Neuronal stem cell (in vitro differentiated cells): Measurements from ENCODE around the gene SYNE2.

ENCODE experiments used
- DNase-seq: peaks from one replicate; pipeline ENCODE4 v3.0.0-alpha.2; 2013; ENCODE audit warnings: low spot score
- H2AFZ ChIP-seq: one replicate; pipeline ENCODE4 v1.6.1; 2013; ENCODE audit warnings: mild to moderate bottlenecking, low read length, inconsistent platforms
- H2AK5ac ChIP-seq: 2 replicates; pipeline ENCODE4 v1.6.1; 2013; ENCODE audit warnings: low read depth, mild to moderate bottlenecking, inconsistent platforms, low read length, moderate library complexity, mixed read lengths
- H2BK120ac ChIP-seq: 2 replicates; pipeline ENCODE4 v1.6.1; 2013; ENCODE audit warnings: low read depth, mild to moderate bottlenecking, inconsistent platforms, low read length, moderate library complexity, mixed read lengths
- H2BK12ac ChIP-seq: one replicate; pipeline ENCODE4 v1.6.1; 2013; ENCODE audit warnings: low read length, inconsistent platforms
- H2BK15ac ChIP-seq: 2 replicates; pipeline ENCODE4 v1.6.1; 2013; ENCODE audit warnings: mild to moderate bottlenecking, low read length, inconsistent platforms, mixed read lengths
- H2BK5ac ChIP-seq: one replicate; pipeline ENCODE4 v1.6.1; 2013; ENCODE audit warnings: inconsistent platforms, mild to moderate bottlenecking, low read length, moderate library complexity
- H3K14ac ChIP-seq: one replicate; pipeline ENCODE4 v1.6.1; 2013; ENCODE audit warnings: low read length, inconsistent platforms
- H3K18ac ChIP-seq: 2 replicates; pipeline ENCODE4 v1.6.1; 2013; ENCODE audit warnings: low read length, inconsistent platforms
- H3K23ac ChIP-seq: 2 replicates; pipeline ENCODE4 v1.6.1; 2013; ENCODE audit warnings: low read depth, mild to moderate bottlenecking, mixed read lengths, low read length, inconsistent platforms; ENCODE audit not compliant: poor library complexity
- H3K27ac ChIP-seq: replicated peaks from 3 replicates; pipeline ENCODE4 v1.5.1; 2013; ENCODE audit warnings: low read length, inconsistent platforms
- H3K27me3 ChIP-seq, 3 experiments: 2 replicates each; pipeline ENCODE4 v1.6.1; 2013; ENCODE audit warnings: low read length in 3 of 3, mild to moderate bottlenecking in 2 of 3, inconsistent platforms in 1 of 3, low read depth in 1 of 3, mixed read lengths in 1 of 3, moderate library complexity in 1 of 3; ENCODE audit not compliant: control insufficient read depth in 3 of 3, insufficient read depth in 3 of 3
- H3K36me3 ChIP-seq, 2 donors: replicated peaks in 1 of 2; 2 replicates each; pipeline ENCODE4 v1.6.1; 2013; ENCODE audit warnings: low read length in 2 of 2; ENCODE audit not compliant: control insufficient read depth in 2 of 2, insufficient read depth in 2 of 2
- H3K4ac ChIP-seq: 2 replicates; pipeline ENCODE4 v1.6.1; 2013; ENCODE audit warnings: inconsistent platforms, mild to moderate bottlenecking, low read length, moderate library complexity
- H3K4me1 ChIP-seq, 2 donors: 1 replicate in 1 of 2; 2 replicates in 1 of 2; pipeline ENCODE4 v1.6.1; 2013; ENCODE audit warnings: low read length in 2 of 2, low read depth in 1 of 2; ENCODE audit not compliant: control insufficient read depth in 2 of 2, insufficient read depth in 1 of 2
- H3K4me2 ChIP-seq: one replicate; pipeline ENCODE4 v1.6.1; 2013; ENCODE audit warnings: mild to moderate bottlenecking, low read length, inconsistent platforms; ENCODE audit not compliant: insufficient read depth, poor library complexity, severe bottlenecking
- H3K4me3 ChIP-seq, 2 donors: 2 replicates each; pipeline ENCODE4 v1.5.1; 2013; ENCODE audit warnings: low read length in 2 of 2, mild to moderate bottlenecking in 2 of 2, inconsistent platforms in 1 of 2, moderate library complexity in 1 of 2
- H3K79me1 ChIP-seq: one replicate; pipeline ENCODE4 v1.6.1; 2013; ENCODE audit warnings: low read depth, mild to moderate bottlenecking, inconsistent platforms, low read length, moderate library complexity
- H3K9ac ChIP-seq: one replicate; pipeline ENCODE4 v1.6.1; 2013; ENCODE audit warnings: mild to moderate bottlenecking, low read depth, low read length, inconsistent platforms; ENCODE audit not compliant: poor library complexity
- H3K9me3 ChIP-seq, 2 donors: replicated peaks in 1 of 2; 2 replicates each; pipeline versions ENCODE3 to v1.6.1; 2013; ENCODE audit warnings: low read length in 2 of 2, mild to moderate bottlenecking in 2 of 2, inconsistent platforms in 1 of 2, low read depth in 1 of 2, mixed read lengths in 1 of 2, moderate library complexity in 1 of 2; ENCODE audit not compliant: control insufficient read depth in 2 of 2, insufficient read depth in 1 of 2
- H4K8ac ChIP-seq: one replicate; pipeline ENCODE4 v1.6.1; 2013; ENCODE audit warnings: low read depth, mild to moderate bottlenecking, inconsistent platforms, low read length, moderate library complexity
- H4K91ac ChIP-seq: one replicate; pipeline ENCODE4 v1.6.1; 2013; ENCODE audit warnings: low read length, low read depth, mild to moderate bottlenecking, inconsistent platforms; ENCODE audit not compliant: poor library complexity
- WGBS, 2 donors: extraction: QIAGEN DNeasy Blood & Tissue Kit; methylation state at CpG; one replicate each; pipeline ENCODE4 v1.1.7; 2013; ENCODE audit warnings: missing lambda C conversion rate in 2 of 2, mixed read lengths in 1 of 2; ENCODE audit not compliant: insufficient read length in 2 of 2, insufficient replicate concordance in 1 of 2; ENCODE audit errors: extremely low coverage in 2 of 2; 5-methylcytosine and 5-hydroxymethylcytosine counted together

Gene SYNE2

GRCh38 chr14:64045091-64045490 is 192.3 kb downstream of the SYNE2 start:
- Histone ChIP-seq H3K4ac (no peak overlapping the region), H3K27me3 (no peaks in the 10 kb centered on the region), H2BK12ac (no peak overlapping the region), H4K8ac (no peak overlapping the region), H2AFZ (no peak overlapping the region), H2BK5ac (no peak overlapping the region), H3K4me2 (no peak overlapping the region), H2BK120ac (no peak overlapping the region), H3K4me1 (no peaks in the 10 kb centered on the region), H3K9ac (no peak overlapping the region), H3K27ac (no peak overlapping the region), H3K18ac (no peak overlapping the region), H3K36me3 (peaks cover 9 to 86% of the 10 kb centered on the region in 2 donors), H3K23ac (no peak overlapping the region), H3K9me3 (peaks cover 4% of the 10 kb centered on the region in 2 donors), H3K79me1 (peaks cover 3% of the 10 kb centered on the region), H3K4me3 (no peak overlapping the region), H2AK5ac (no peak overlapping the region), H4K91ac (no peak overlapping the region), H3K14ac (no peak overlapping the region), H2BK15ac (no peak overlapping the region)
- DNase-seq, result no peak
- no CpG with 5 or more reads among the region's 2 CpGs for WGBS, 2 donors

- no peak overlapping the region for H4K8ac ChIP-seq
- H3K9me3 ChIP-seq, result peaks cover 0 to 8% of the 10 kb centered on the region in 2 donors
- no peak overlapping the region for H2AFZ ChIP-seq
- no peaks in the 10 kb centered on the region for H3K27me3 ChIP-seq
- no peak overlapping the region for H3K14ac ChIP-seq
- WGBS, 2 donors, result no CpG with 5 or more reads among the region's 2 CpGs
- H2BK15ac ChIP-seq, result no peak overlapping the region
- H2AK5ac ChIP-seq, result no peak overlapping the region
- no peak overlapping the region for H4K91ac ChIP-seq
- no peak overlapping the region for H3K23ac ChIP-seq
- no peak overlapping the region for H3K4ac ChIP-seq
- H3K4me1 ChIP-seq, result no peaks in the 10 kb centered on the region
- H3K27ac ChIP-seq, result no peak overlapping the region
- no peak overlapping the region for H3K4me2 ChIP-seq
- H2BK120ac ChIP-seq, result no peak overlapping the region
- no peak overlapping the region for H2BK12ac ChIP-seq
- no peak overlapping the region for H3K9ac ChIP-seq
- no peak overlapping the region for H2BK5ac ChIP-seq
- no peak overlapping the region for H3K4me3 ChIP-seq
- DNase-seq, result no peak
- H3K36me3 ChIP-seq, result peaks cover 16 to 97% of the 10 kb centered on the region in 2 donors
- no peak overlapping the region for H3K18ac ChIP-seq
- peaks cover 3% of the 10 kb centered on the region for H3K79me1 ChIP-seq
These were observed 197.0 kb downstream of the SYNE2 start for GRCh38 chr14:64049616-64050381.

GRCh38 chr14:64053694-64054669 is 201.2 kb downstream of the SYNE2 start:
- Histone ChIP-seq H3K27ac (no peak overlapping the region), H3K14ac (no peak overlapping the region), H3K36me3 (peaks cover 9 to 92% of the 10 kb centered on the region in 2 donors), H3K18ac (no peak overlapping the region), H3K27me3 (no peaks in the 10 kb centered on the region), H2BK15ac (no peak overlapping the region), H3K9me3 (peaks cover 0 to 12% of the 10 kb centered on the region in 2 donors), H3K23ac (no peak overlapping the region), H2AK5ac (no peak overlapping the region), H2AFZ (no peak overlapping the region), H4K91ac (no peak overlapping the region), H3K4me1 (no peaks in the 10 kb centered on the region), H3K9ac (no peak overlapping the region), H3K4ac (no peak overlapping the region), H4K8ac (no peak overlapping the region), H2BK12ac (no peak overlapping the region), H3K79me1 (no peaks in the 10 kb centered on the region), H3K4me2 (no peak overlapping the region), H3K4me3 (no peak overlapping the region), H2BK120ac (no peak overlapping the region), H2BK5ac (no peak overlapping the region)
- no CpG with 5 or more reads among the region's 10 CpGs for WGBS, 2 donors
- no peak for DNase-seq
